Naive thymus-derived CD4-positive, alpha-beta T cell (primary cell): ENCODE data around the gene MAPK8IP2. TPM values are rescaled to one million over a fixed set of nuclear protein-coding genes. Genes with fewer than 3 reads are reported as not detected.

Experiments
- ATAC-seq: fragments of 150-1000 bp; cut with Tn5 transposase; 2 replicates; pipeline ENCODE4 v1.10.0; 2021; ENCODE audit warnings: mild to moderate bottlenecking, moderate library complexity
- CTCF ChIA-PET: fragments of 350-600 bp; sonication (Branson Sonifier 250); formaldehyde crosslinking; loops from one replicate; lab custom pipeline; 2021; ENCODE audit warnings: antibody characterized with exemption; lab: Charles Lee
- POLR2A ChIA-PET: fragments of 350-600 bp; sonication (Branson Sonifier 250); formaldehyde crosslinking; loops from one replicate; lab custom pipeline; 2021; ENCODE audit warnings: antibody characterized with exemption, inconsistent platforms; lab: Charles Lee
- DNase-seq, 9 donors: peaks; one replicate each; pipeline versions ENCODE4 v3.0.0 to v3.0.0-alpha.2; 2020 to 2022; ENCODE audit warnings: mixed read lengths in 1 of 9
- H3K27ac ChIP-seq: one replicate; pipeline ENCODE4 v1.7.0; 2013; ENCODE audit warnings: mild to moderate bottlenecking, low read depth, low read length, moderate library complexity
- H3K27me3 ChIP-seq, 2 donors: one replicate each; pipeline ENCODE4 v1.7.0; 2013; ENCODE audit warnings: low read length in 2 of 2, mild to moderate bottlenecking in 2 of 2, moderate library complexity in 2 of 2; ENCODE audit not compliant: control insufficient read depth in 2 of 2, insufficient read depth in 2 of 2
- H3K36me3 ChIP-seq, 3 experiments: 1 replicate in 2 of 3; 2 replicates in 1 of 3; pipeline ENCODE4 v1.7.0; 2013; ENCODE audit warnings: low read length in 3 of 3, mild to moderate bottlenecking in 3 of 3, moderate library complexity in 1 of 3; ENCODE audit not compliant: insufficient read depth in 3 of 3, control insufficient read depth in 2 of 3
- H3K4me1 ChIP-seq, 2 donors: one replicate each; pipeline ENCODE4 v1.7.0; 2013; ENCODE audit warnings: low read length in 2 of 2, mild to moderate bottlenecking in 2 of 2, moderate library complexity in 1 of 2; ENCODE audit not compliant: control insufficient read depth in 2 of 2, insufficient read depth in 2 of 2
- H3K4me3 ChIP-seq: 2 replicates; pipeline ENCODE4 v1.7.0; 2013; ENCODE audit warnings: mild to moderate bottlenecking, low read length
- H3K9me3 ChIP-seq, 3 experiments: 1 replicate in 2 of 3; 2 replicates in 1 of 3; pipeline ENCODE4 v1.7.0; 2013; ENCODE audit warnings: low read length in 3 of 3; ENCODE audit not compliant: control insufficient read depth in 2 of 3
- H3K27ac Mint-ChIP-seq, 9 donors: one replicate each; pipeline ENCODE4 v1.8.0; 2020 to 2022; ENCODE audit warnings: mixed read lengths in 9 of 9, mild to moderate bottlenecking in 8 of 9, moderate library complexity in 5 of 9, inconsistent platforms in 2 of 9
- H3K27me3 Mint-ChIP-seq, 5 donors: one replicate each; pipeline ENCODE4 v1.8.0; 2021 to 2022; ENCODE audit warnings: mixed read lengths in 5 of 5, mild to moderate bottlenecking in 1 of 5
- H3K36me3 Mint-ChIP-seq, 5 donors: one replicate each; pipeline ENCODE4 v1.8.0; 2020 to 2022; ENCODE audit warnings: mixed read lengths in 5 of 5, mild to moderate bottlenecking in 3 of 5, inconsistent platforms in 1 of 5
- H3K4me1 Mint-ChIP-seq, 7 donors: one replicate each; pipeline ENCODE4 v1.8.0; 2020 to 2022; ENCODE audit warnings: mixed read lengths in 7 of 7, mild to moderate bottlenecking in 3 of 7, inconsistent platforms in 1 of 7
- H3K4me3 Mint-ChIP-seq, 10 donors: one replicate each; pipeline ENCODE4 v1.8.0; 2020 to 2022; ENCODE audit warnings: mild to moderate bottlenecking in 10 of 10, mixed read lengths in 10 of 10, moderate library complexity in 6 of 10, inconsistent platforms in 2 of 10
- H3K9me3 Mint-ChIP-seq, 11 donors: one replicate each; pipeline ENCODE4 v1.8.0; 2020 to 2022; ENCODE audit warnings: mixed read lengths in 11 of 11, mild to moderate bottlenecking in 4 of 11, inconsistent platforms in 1 of 11, moderate library complexity in 1 of 11
- intact Hi-C, 2 donors: fragments of 100-400 bp; cut with micrococcal nuclease; formaldehyde crosslinking; loops; one replicate each; pipeline ENCODE4 v1.15.1; 2023
- polyA plus RNA-seq, 2 donors: library from polyadenylated mRNA; unstranded; fragments of 300-500 nt; fragmentation: Illumina TruSeq; gene quantifications; one replicate each; pipeline ENCODE4 v1.2.3, GENCODE V29; 2021
- total RNA-seq, 6 experiments: library from RNA in 5 of 6; stranded (reverse) in 5 of 6; gene quantifications; 1 replicate in 5 of 6; 2 replicates in 1 of 6; pipeline ENCODE4 v1.2.3 and lab custom pipeline; 2021 to 2026

The MAPK8IP2 gene
- total and polyA plus RNA-seq, 7 experiments from 2014 or later: 0.24 to 0.64 (median 0.38) TPM; not detected in 2

GRCh38 chr22:50582493-50583293, 17.9 kb upstream of the MAPK8IP2 start, which contains the start of gene CHKB:
CHKB (minus strand) TSS chr22:50582849; CDS start chr22:50582781, 68 bp downstream.
- DNase-seq: peak; percentile 95 to 99 (median 99)
- Histone ChIP-seq H3K27me3 (no peaks in the 10 kb centered on the region), H3K27ac (peak within 1 kb of the TSS; percentile 99), H3K4me3 (peak within 1 kb of the TSS; percentile 80), H3K36me3 (peaks cover 0 to 25% (median 0%) of the 10 kb centered on the region in 3 experiments), H3K4me1 (peaks cover 16 to 18% of the 10 kb centered on the region in 2 donors), H3K9me3 (no peaks in the 10 kb centered on the region)
- Mint-ChIP-seq H3K36me3 (peaks cover 0 to 12% (median 4%) of the 10 kb centered on the region in 5 donors), H3K4me1 (peaks cover under 1 to 35% (median 18%) of the 10 kb centered on the region in 7 donors), H3K9me3 (no peaks in the 10 kb centered on the region), H3K4me3 (peak within 1 kb of the TSS; percentile 84 to 97 (median 92)), H3K27ac (peak within 1 kb of the TSS; percentile 84 to 96 (median 96)), H3K27me3 (no peaks in the 10 kb centered on the region)
- CTCF ChIA-PET: interaction anchor here (2.2 kb wide), 1 partner anchor 38 kb away, joined by 8 read pairs; no protein-coding TSS in a partner anchor
- POLR2A ChIA-PET: interaction anchor here (1.0 to 3.7 kb wide), 17 partner anchors 13 to 391 kb away, joined by 3 to 33 read pairs (median 4); partner anchors contain the start of genes ARSA, LMF2, NCAPH2 and SCO2
- peak; percentile 97 for ATAC-seq
- intact Hi-C loops: loop anchor here (1.0 to 10.0 kb wide), 16 partner anchors 18 to 382 kb away; partner anchors contain the start of genes NCAPH2 (in 2 of the 2), SBF1 (in 2 of the 2), ARSA (in 1 of the 2) and MAPK11 (in 1 of the 2)

DNA sequence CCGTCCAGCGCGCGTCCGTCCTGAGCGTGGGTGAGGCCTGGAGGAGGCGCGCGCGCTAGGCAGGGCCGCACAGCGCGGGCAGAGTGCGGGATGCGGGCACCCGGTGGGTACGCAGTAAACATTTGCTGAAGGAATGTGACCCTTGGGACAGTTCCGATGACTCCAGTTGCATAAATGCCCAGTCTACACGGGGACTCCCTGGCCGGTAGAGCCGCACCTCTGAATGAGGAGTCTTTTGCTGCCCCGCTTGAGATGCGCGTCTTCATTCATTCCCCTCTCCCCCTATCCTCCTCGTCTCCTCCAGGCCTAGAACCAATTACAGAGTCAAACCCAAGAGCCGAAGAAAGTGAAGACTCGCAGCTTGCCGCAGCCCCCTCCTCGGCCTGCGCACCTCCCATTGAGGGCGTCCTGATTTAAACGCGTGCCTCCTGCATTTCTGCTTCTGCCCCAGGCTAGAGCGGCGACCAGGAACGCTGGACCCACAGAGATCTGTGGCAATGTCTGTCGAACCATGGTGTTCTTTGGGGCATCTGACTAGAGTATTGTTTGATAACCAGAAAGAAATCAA, 17.2 kb upstream of the MAPK8IP2 start:
- Histone ChIP-seq H3K9me3 (no peaks in the 10 kb centered on the region), H3K36me3 (peaks cover 0 to 25% (median 0%) of the 10 kb centered on the region in 3 experiments), H3K4me3 (peak overlapping the region; percentile 80), H3K4me1 (peaks cover 16 to 18% of the 10 kb centered on the region in 2 donors), H3K27me3 (no peaks in the 10 kb centered on the region), H3K27ac (peak overlapping the region; percentile 99)
- Mint-ChIP-seq H3K9me3 (no peaks in the 10 kb centered on the region), H3K4me3 (peak overlapping the region; percentile 81 to 94 (median 90)), H3K27me3 (no peaks in the 10 kb centered on the region), H3K27ac (peak overlapping the region; percentile 12 to 96 (median 91)), H3K36me3 (peaks cover 0 to 12% (median 4%) of the 10 kb centered on the region in 5 donors), H3K4me1 (peaks cover 0 to 35% (median 18%) of the 10 kb centered on the region in 7 donors)
- ChIA-PET POLR2A (interaction anchor here (1.0 to 3.7 kb wide), 9 partner anchors 12 to 76 kb away, joined by 3 to 33 read pairs (median 7); partner anchors contain the start of genes LMF2, NCAPH2, SCO2 and SYCE3), CTCF (interaction anchor here (2.2 kb wide), 1 partner anchor 37 kb away, joined by 8 read pairs; no protein-coding TSS in a partner anchor)
- ATAC-seq: peak; percentile 16
- no peak for DNase-seq
- intact Hi-C loops: loop anchor here (1.0 to 10.0 kb wide), 10 partner anchors 17 to 383 kb away; partner anchors contain the start of genes ARSA (in 1 of the 2), MAPK11 (in 1 of the 2), MAPK8IP2 (in 1 of the 2) and SBF1 (in 1 of the 2)

DNA sequence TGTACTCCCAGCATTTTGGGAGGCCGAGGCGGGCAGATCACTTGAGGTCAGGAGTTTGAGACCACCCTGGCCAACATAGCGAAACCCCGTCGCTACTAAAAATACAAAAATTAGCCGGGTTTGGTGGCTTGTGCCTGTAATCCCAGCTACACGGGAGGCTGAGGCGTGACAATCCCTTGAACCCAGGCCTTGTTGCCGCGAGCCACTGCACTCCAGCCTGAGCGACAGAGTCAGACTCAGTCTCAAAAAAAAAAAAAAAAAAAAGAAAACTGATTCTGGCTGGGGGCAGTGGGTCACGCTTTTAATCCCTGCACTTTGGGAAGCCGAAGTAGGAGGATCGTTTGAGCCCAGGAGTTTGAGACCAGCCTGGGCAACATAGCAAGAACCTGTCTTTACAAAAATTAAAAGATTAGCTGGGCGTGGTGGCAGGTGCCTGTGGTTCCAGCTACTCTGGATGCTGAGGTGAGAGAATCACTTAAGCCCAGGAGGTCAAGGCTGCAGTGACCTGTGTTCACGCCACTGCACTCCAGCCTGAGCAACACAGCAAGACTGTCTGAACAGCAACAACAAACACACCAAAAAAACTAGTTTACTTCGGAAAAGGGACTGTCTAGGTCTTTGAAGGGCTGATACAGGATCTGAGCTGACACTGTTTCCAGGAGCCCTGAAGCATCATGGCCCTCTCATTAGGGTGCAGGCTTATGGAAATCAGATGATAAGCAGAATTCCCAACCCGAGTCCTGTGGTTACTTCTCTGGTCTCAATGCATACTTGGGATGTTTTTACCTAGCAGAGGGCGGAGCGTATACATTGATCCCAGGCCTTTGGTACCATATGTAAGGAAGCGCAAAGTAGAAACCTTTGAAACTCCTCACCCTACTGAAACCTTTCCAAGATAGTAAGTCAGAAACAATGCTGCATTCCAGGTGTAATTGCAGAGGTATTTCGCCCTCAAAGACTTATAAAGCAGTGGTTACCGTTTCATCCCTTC, 16.2 kb upstream of the MAPK8IP2 start:
- H3K4me1 Mint-ChIP-seq: peaks cover 0 to 34% (median 18%) of the 10 kb centered on the region in 7 donors
- peak overlapping the region; percentile 81 to 94 (median 90) for H3K4me3 Mint-ChIP-seq
- peaks cover 0 to 18% (median 0%) of the 10 kb centered on the region in 3 experiments for H3K36me3 ChIP-seq
- CTCF ChIA-PET: interaction anchor here (1.0 kb wide), 1 partner anchor 21 kb away, joined by 3 read pairs; no protein-coding TSS in a partner anchor
- ATAC-seq (no peak), DNase-seq (no peak)
- no peak overlapping the region for H3K27ac Mint-ChIP-seq
- intact Hi-C loops: loop anchor here in 1 of 2 donors (10.0 kb wide), 1 partner anchor 310 kb away; the partner anchor contains the start of gene MAPK11
- peaks cover 0 to 12% (median 4%) of the 10 kb centered on the region in 5 donors for H3K36me3 Mint-ChIP-seq
- no peak overlapping the region for H3K4me3 ChIP-seq
- no peak overlapping the region for H3K27ac ChIP-seq
- no peaks in the 10 kb centered on the region for H3K9me3 ChIP-seq
- peaks cover 0 to 1% (median 0%) of the 10 kb centered on the region in 5 donors for H3K27me3 Mint-ChIP-seq
- POLR2A ChIA-PET: interaction anchor here (0.9 to 3.7 kb wide), 3 partner anchors 20 to 37 kb away, joined by 3 to 33 read pairs (median 3); partner anchors contain the start of gene SYCE3
- H3K4me1 ChIP-seq: peaks cover 16 to 18% of the 10 kb centered on the region in 2 donors
- no peaks in the 10 kb centered on the region for H3K9me3 Mint-ChIP-seq
- no peaks in the 10 kb centered on the region for H3K27me3 ChIP-seq

GRCh38 chr22:50585238-50585637, 15.4 kb upstream of the MAPK8IP2 start:
- Mint-ChIP-seq H3K4me1 (peaks cover 0 to 28% (median 15%) of the 10 kb centered on the region in 7 donors), H3K4me3 (no peak overlapping the region)
- POLR2A ChIA-PET: interaction anchor here (0.6 to 0.9 kb wide), 2 partner anchors 36 to 135 kb away, joined by 3 read pairs; no protein-coding TSS in a partner anchor

DNA sequence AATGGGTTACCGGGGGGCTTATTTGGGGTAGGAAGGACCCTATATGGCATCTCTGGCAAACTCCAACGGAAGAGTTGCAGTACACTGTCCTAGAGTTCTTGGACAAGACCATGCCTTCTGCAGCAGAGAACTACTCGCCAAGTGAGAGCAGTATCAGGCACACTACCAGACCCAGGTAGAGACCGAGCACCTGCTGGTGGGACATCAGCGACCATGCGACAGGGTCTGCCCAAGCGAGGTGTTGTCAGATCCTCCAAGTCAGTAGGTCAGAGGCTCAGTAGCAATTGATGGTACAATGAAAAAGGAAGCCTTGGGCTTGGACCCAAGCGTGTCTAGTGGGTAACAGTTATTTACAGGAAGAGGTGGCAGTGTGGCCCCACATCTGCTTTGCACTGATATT, 14.8 kb upstream of the MAPK8IP2 start:
- POLR2A ChIA-PET: interaction anchor here (0.6 to 0.9 kb wide), 2 partner anchors 35 to 135 kb away, joined by 3 read pairs; no protein-coding TSS in a partner anchor
- Mint-ChIP-seq H3K4me3 (peak overlapping the region in 1 of 10 donors; percentile 25), H3K36me3 (peaks cover 0 to 5% (median 0%) of the 10 kb centered on the region in 5 donors), H3K9me3 (peaks cover 0 to 3% (median 0%) of the 10 kb centered on the region in 11 donors), H3K4me1 (peaks cover 0 to 26% (median 11%) of the 10 kb centered on the region in 7 donors), H3K27me3 (peaks cover 0 to 14% (median 0%) of the 10 kb centered on the region in 5 donors), H3K27ac (no peak overlapping the region)
- no peak overlapping the region for H3K27ac ChIP-seq
- no peaks in the 10 kb centered on the region for H3K9me3 ChIP-seq
- DNase-seq (no peak), ATAC-seq (no peak)
- H3K4me3 ChIP-seq: no peak overlapping the region
- H3K4me1 ChIP-seq: peaks cover 16 to 18% of the 10 kb centered on the region in 2 donors
- H3K36me3 ChIP-seq: peaks cover 0 to 8% (median 0%) of the 10 kb centered on the region in 3 experiments
- no peaks in the 10 kb centered on the region for H3K27me3 ChIP-seq
- CTCF ChIA-PET: interaction anchor here (1.0 kb wide), 1 partner anchor 23 kb away, joined by 3 read pairs; no protein-coding TSS in a partner anchor
- intact Hi-C loops: loop anchor here in 1 of 2 donors (10.0 kb wide), 1 partner anchor 311 kb away; the partner anchor contains the start of gene MAPK11

More at GRCh38 chr22:50585238-50585637, 15.4 kb upstream of the MAPK8IP2 start:
- intact Hi-C loops: loop anchor here in 1 of 2 donors (10.0 kb wide), 1 partner anchor 310 kb away; the partner anchor contains the start of gene MAPK11
- Histone ChIP-seq H3K4me3 (no peak overlapping the region), H3K27me3 (no peaks in the 10 kb centered on the region), H3K27ac (no peak overlapping the region), H3K4me1 (peaks cover 16 to 18% of the 10 kb centered on the region in 2 donors), H3K9me3 (no peaks in the 10 kb centered on the region), H3K36me3 (peaks cover 0 to 10% (median 0%) of the 10 kb centered on the region in 3 experiments)
- H3K27me3 Mint-ChIP-seq: peaks cover 0 to 9% (median 0%) of the 10 kb centered on the region in 5 donors
- peaks cover 0 to 9% (median 0%) of the 10 kb centered on the region in 5 donors for H3K36me3 Mint-ChIP-seq
- H3K9me3 Mint-ChIP-seq: no peaks in the 10 kb centered on the region
- no peak for DNase-seq
- CTCF ChIA-PET: interaction anchor here (1.0 kb wide), 1 partner anchor 22 kb away, joined by 3 read pairs; no protein-coding TSS in a partner anchor
- ATAC-seq: no peak
- H3K27ac Mint-ChIP-seq: no peak overlapping the region
